Heart left ventricle (tissue), 13 donors: Measurements from ENCODE around the gene ZNF750.

Experiments
- POLR2A ChIP-seq, 2 donors: fragments of 450-650 bp; IDR thresholded peaks; one replicate each; pipeline ENCODE4 v1.6.1; 2017; ENCODE audit warnings: antibody characterized with exemption in 2 of 2, mild to moderate bottlenecking in 2 of 2, moderate library complexity in 2 of 2
- TF ChIP-seq, protein P1 (sequence below), 12 donors: fragments of 200-600 bp; sonication (generic) in 4 of 12; IDR thresholded peaks; one replicate each; pipeline versions ENCODE4 v1.5.0 to v1.8.0; 2018 to 2022; ENCODE audit warnings: antibody characterized with exemption in 12 of 12, mild to moderate bottlenecking in 5 of 12
- donor health status: ischemic (EF 13 %, LVEDD 7.1; RV severe dilation, severe dysfunction).
- donor health status: DM: no; HTN: yes; CAD: no.
- donor health status: DM: no; HTN: no; CAD: no.
- donor health status: ischemic (EF 25% LVEDD 6.9; RV normal size, moderate dysfunction).
- donor health status: ischemic (EF 25% LVEDD 5.7; RV mildly dilated, moderate dysfunction).
- donor health status: ischemic (EF 35%, LVEDD 5.7; RV mildly dilated, moderate dysfunction).
- donor health status: nonischemic (EF 11% LVEDD 7.7; RV severe dilation, severe dysfunction).
- donor health status: DM: yes; HTN: yes; CAD: no.
- donor health status: PGD.
- donor health status: ischemic (EF 29% LVEDD 5.4; RV normal size, mild dysfunction).
- donor health status: nonischemic (EF 23%, LVEDD 6.1; RV moderate dilation, normal function).

GRCh38 chr17:82787081-82787848 lies 52.6 kb downstream of the ZNF750 start:
- TF ChIP-seq, protein P1, sequence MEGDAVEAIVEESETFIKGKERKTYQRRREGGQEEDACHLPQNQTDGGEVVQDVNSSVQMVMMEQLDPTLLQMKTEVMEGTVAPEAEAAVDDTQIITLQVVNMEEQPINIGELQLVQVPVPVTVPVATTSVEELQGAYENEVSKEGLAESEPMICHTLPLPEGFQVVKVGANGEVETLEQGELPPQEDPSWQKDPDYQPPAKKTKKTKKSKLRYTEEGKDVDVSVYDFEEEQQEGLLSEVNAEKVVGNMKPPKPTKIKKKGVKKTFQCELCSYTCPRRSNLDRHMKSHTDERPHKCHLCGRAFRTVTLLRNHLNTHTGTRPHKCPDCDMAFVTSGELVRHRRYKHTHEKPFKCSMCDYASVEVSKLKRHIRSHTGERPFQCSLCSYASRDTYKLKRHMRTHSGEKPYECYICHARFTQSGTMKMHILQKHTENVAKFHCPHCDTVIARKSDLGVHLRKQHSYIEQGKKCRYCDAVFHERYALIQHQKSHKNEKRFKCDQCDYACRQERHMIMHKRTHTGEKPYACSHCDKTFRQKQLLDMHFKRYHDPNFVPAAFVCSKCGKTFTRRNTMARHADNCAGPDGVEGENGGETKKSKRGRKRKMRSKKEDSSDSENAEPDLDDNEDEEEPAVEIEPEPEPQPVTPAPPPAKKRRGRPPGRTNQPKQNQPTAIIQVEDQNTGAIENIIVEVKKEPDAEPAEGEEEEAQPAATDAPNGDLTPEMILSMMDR (IDR thresholded peaks at IDR 0.05) = no peak
- TF ChIP-seq POLR2A (IDR thresholded peaks at IDR 0.05) = no peak
